GM12872 (cell line): ENCODE data around the gene PPOX.

Experiments used
- CTCF ChIP-seq: IDR thresholded peaks from 3 replicates; pipeline ENCODE4 v1.5.1; 2011; ENCODE audit warnings: low read depth, mild to moderate bottlenecking, low read length, moderate library complexity; ENCODE audit not compliant: insufficient read depth

PPOX gene

DNA sequence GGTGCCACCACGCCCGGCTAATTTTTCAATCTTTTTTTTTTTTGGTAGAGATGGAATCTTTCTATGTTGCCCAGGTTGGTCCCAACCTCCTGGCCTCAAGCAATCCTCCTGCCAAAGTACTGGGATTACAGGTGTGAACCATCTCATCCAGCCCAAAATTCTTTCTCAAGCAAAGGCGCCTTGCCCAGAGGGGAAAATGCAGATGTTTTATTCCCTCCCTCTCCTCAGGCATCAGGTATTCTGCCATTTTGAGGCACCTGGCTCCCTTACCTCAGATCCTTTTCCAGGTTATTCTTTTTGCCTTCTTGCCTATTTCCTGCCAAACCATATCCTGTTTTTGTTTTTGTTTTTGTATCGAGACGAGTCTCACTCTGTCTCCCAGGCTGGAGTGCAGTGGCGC lies 22.2 kb downstream of the PPOX start:
- TF ChIP-seq CTCF = no peak

GRCh38 chr1:161189036-161189435 lies 22.8 kb downstream of the PPOX start:
- TF ChIP-seq CTCF = no peak

GRCh38 chr1:161190962-161191521 lies 24.8 kb downstream of the PPOX start:
- TF ChIP-seq CTCF = no peak

GRCh38 chr1:161191971-161192370 lies 25.7 kb downstream of the PPOX start:
- no peak for TF ChIP-seq CTCF

GRCh38 chr1:161192476-161193465 lies 26.5 kb downstream of the PPOX start:
- TF ChIP-seq CTCF = peak; percentile 97

- no peak for TF ChIP-seq CTCF
Measured at GRCh38 chr1:161193561-161194235, 27.5 kb downstream of the PPOX start.

- no peak for TF ChIP-seq CTCF
Measured at GRCh38 chr1:161195171-161195570, 28.9 kb downstream of the PPOX start.
